Sciatic nerve (tissue), 2 donors: ENCODE data around the gene SSH2. TPM values are rescaled to one million over a fixed set of nuclear protein-coding genes. Genes with fewer than 3 reads are reported as not detected.
"Not testable (repeated sequence)": the region's sequence is repeated elsewhere in the genome, so short reads cannot be mapped to it uniquely, and the experiment has no call there.

Experiments
- ATAC-seq: fragments of 200-7000 bp; cut with Tn5 transposase; one replicate; pipeline ENCODE4 v1.9.1; 2020; ENCODE audit warnings: mild to moderate bottlenecking, moderate library complexity
- DNase-seq: peaks from one replicate; pipeline ENCODE4 v3.0.0-alpha.2; 2020; ENCODE audit warnings: low spot score
- intact Hi-C: fragments of 100-400 bp; cut with DNase I; formaldehyde crosslinking; loops from one replicate; pipeline ENCODE4 v1.14.2; 2022
- total RNA-seq: library from RNA; stranded (reverse); fragmentation: NEBNext Ultra II Directional; extraction: Animal tissue kit (Norgen Biotek cat#: 25700); gene quantifications from one replicate; pipeline ENCODE4 v1.2.1, GENCODE V29; 2021
- donor health status: DM: no; HTN: no; CAD: no.
- donor health status: DM: no; HTN: no; CAD: no.

Gene SSH2
- total RNA-seq, 1 donor from 2014 or later, result 45.1 TPM

GRCh38 chr17:29892201-29892600 lies 37.8 kb downstream of the SSH2 start:
- ATAC-seq (no peak), DNase-seq (no peak)
- intact Hi-C loops, result no loop called here

GRCh38 chr17:29891131-29891530 lies 38.9 kb downstream of the SSH2 start:
- DNase-seq (no peak), ATAC-seq (no peak)
- intact Hi-C loops, result no loop called here

GRCh38 chr17:29885031-29885640 lies 44.9 kb downstream of the SSH2 start:
- DNase-seq (no peak), ATAC-seq (no peak)
- intact Hi-C loops, result no loop called here

GRCh38 chr17:29883497-29883896 lies 46.5 kb downstream of the SSH2 start:
- intact Hi-C loops, result no loop called here
- no peak for ATAC-seq
- DNase-seq, result no peak

- intact Hi-C loops, result no loop called here
- ATAC-seq (no peak), DNase-seq (no peak)
These were observed 48.8 kb downstream of the SSH2 start for GRCh38 chr17:29881256-29881655.

GRCh38 chr17:29880031-29880430 lies 50.0 kb downstream of the SSH2 start:
- DNase-seq, result no peak
- ATAC-seq, result no peak
- intact Hi-C loops, result no loop called here

GRCh38 chr17:29874931-29875596 lies 55.0 kb downstream of the SSH2 start:
- intact Hi-C loops, result no loop called here
- DNase-seq (no peak), ATAC-seq (no peak)

GRCh38 chr17:29874358-29874757 lies 55.7 kb downstream of the SSH2 start:
- intact Hi-C loops, ATAC-seq, DNase-seq: not testable (repeated sequence)

GRCh38 chr17:29873476-29873875 lies 56.6 kb downstream of the SSH2 start:
- ATAC-seq (no peak), DNase-seq (no peak)
- intact Hi-C loops, result no loop called here

GRCh38 chr17:29870836-29871465 lies 59.1 kb downstream of the SSH2 start:
- ATAC-seq, result no peak
- intact Hi-C loops, result no loop called here
- no peak for DNase-seq

GRCh38 chr17:29867643-29868181 lies 62.3 kb downstream of the SSH2 start:
- no peak for ATAC-seq
- DNase-seq, result no peak
- intact Hi-C loops, result no loop called here

GRCh38 chr17:29866746-29867404 lies 63.2 kb downstream of the SSH2 start:
- intact Hi-C loops, result no loop called here
- DNase-seq, result no peak

GRCh38 chr17:29864615-29865014 lies 65.4 kb downstream of the SSH2 start:
- intact Hi-C loops, result no loop called here
- ATAC-seq (no peak), DNase-seq (no peak)

More at GRCh38 chr17:29866746-29867404, 63.2 kb downstream of the SSH2 start:
- ATAC-seq, result no peak

- ATAC-seq, intact Hi-C loops, DNase-seq: not testable (repeated sequence)
These were observed 65.9 kb downstream of the SSH2 start for GRCh38 chr17:29864123-29864522.

GRCh38 chr17:29862951-29863350 lies 67.1 kb downstream of the SSH2 start:
- intact Hi-C loops, result no loop called here
- ATAC-seq (no peak), DNase-seq (no peak)

GRCh38 chr17:29862127-29862526 lies 67.9 kb downstream of the SSH2 start:
- intact Hi-C loops, result no loop called here
- ATAC-seq (no peak), DNase-seq (no peak)

GRCh38 chr17:29859445-29859844 lies 70.6 kb downstream of the SSH2 start:
- DNase-seq, intact Hi-C loops, ATAC-seq: not testable (repeated sequence)

GRCh38 chr17:29857823-29858222 lies 72.2 kb downstream of the SSH2 start:
- intact Hi-C loops, result no loop called here
- ATAC-seq (no peak), DNase-seq (no peak)

- ATAC-seq, DNase-seq, intact Hi-C loops: not testable (repeated sequence)
These were observed 72.9 kb downstream of the SSH2 start for GRCh38 chr17:29857105-29857504.

- intact Hi-C loops, result no loop called here
- ATAC-seq (no peak), DNase-seq (no peak)
These were observed 74.3 kb downstream of the SSH2 start for GRCh38 chr17:29855686-29856085.
